Left cardiac atrium (tissue), 4 donors: ENCODE data around the gene DLL3. TPM values are rescaled to one million over a fixed set of nuclear protein-coding genes. Genes with fewer than 3 reads are reported as not detected.
A peak's percentile ranks its signal among the peaks of the same experiment; 100 is the strongest.

Experiments used
- ATAC-seq, 2 donors: fragments of 200-7000 bp; cut with Tn5 transposase; one replicate each; pipeline ENCODE4 v1.9.1; 2020; ENCODE audit warnings: mild to moderate bottlenecking in 2 of 2, moderate library complexity in 2 of 2
- DNase-seq: peaks from one replicate; pipeline ENCODE4 v3.0.0-alpha.2; 2020
- intact Hi-C, 2 donors: fragments of 100-400 bp; cut with DNase I; formaldehyde crosslinking; loops; one replicate each; pipeline versions ENCODE4 v1.14.1 to v1.15.1; 2022 to 2023
- total RNA-seq, 2 donors: library from RNA; stranded (reverse); fragmentation: NEBNext Ultra II Directional; extraction: Animal tissue kit (Norgen Biotek cat#: 25700); gene quantifications; one replicate each; pipeline ENCODE4 v1.2.1, GENCODE V29; 2021
- donor health status: DM: no; HTN: yes; CAD: no.
- donor health status: DM: no; HTN: yes; CAD: no; lungs with severe emphysema.
- donor health status: DM: yes; HTN: yes; CAD: no.
- donor health status: Dilated cardiomyopathy.

Gene DLL3
- total RNA-seq, 2 donors from 2014 or later: not detected

GRCh38 chr19:39539518-39540332, 41.0 kb downstream of the DLL3 start, which contains the start of gene EID2:
Gene EID2 (minus strand): TSS chr19:39540161. CDS start chr19:39540079, 82 bp downstream.
- ATAC-seq: peak; percentile 98 to 99
- intact Hi-C loops: loop anchor here in 1 of 2 donors (10.0 kb wide), 1 partner anchor 55 kb away; the partner anchor contains the start of gene TIMM50
- peak; percentile 97 for DNase-seq

- ATAC-seq: no peak
- intact Hi-C loops: no loop called here
- DNase-seq: no peak
Observed at GRCh38 chr19:39540333-39540673, 41.6 kb downstream of the DLL3 start.

- ATAC-seq (no peak), DNase-seq (no peak)
Observed at GRCh38 chr19:39542206-39542605, 43.5 kb downstream of the DLL3 start.

GRCh38 chr19:39543477-39543857, 44.7 kb downstream of the DLL3 start:
- ATAC-seq (no peak), DNase-seq (no peak)
- intact Hi-C loops: no loop called here

More at GRCh38 chr19:39542206-39542605, 43.5 kb downstream of the DLL3 start:
- intact Hi-C loops: no loop called here

- intact Hi-C loops: no loop called here
- ATAC-seq: no peak
- DNase-seq: no peak
Observed at GRCh38 chr19:39544226-39544903, 45.6 kb downstream of the DLL3 start.

GRCh38 chr19:39544911-39545310, 46.2 kb downstream of the DLL3 start:
- no peak for ATAC-seq
- intact Hi-C loops: no loop called here
- DNase-seq: no peak

- intact Hi-C loops: no loop called here
- ATAC-seq (no peak), DNase-seq (no peak)
Observed at GRCh38 chr19:39546599-39546998, 47.9 kb downstream of the DLL3 start.

GRCh38 chr19:39550197-39550596, 51.5 kb downstream of the DLL3 start:
- intact Hi-C loops: loop anchor here (5.0 to 10.0 kb wide), 3 partner anchors 122 to 305 kb away; no protein-coding TSS in a partner anchor

GRCh38 chr19:39553082-39553652, 54.4 kb downstream of the DLL3 start:
- intact Hi-C loops: loop anchor here (5.0 to 10.0 kb wide), 3 partner anchors 119 to 302 kb away; no protein-coding TSS in a partner anchor
- no peak for DNase-seq
- no peak for ATAC-seq

More at GRCh38 chr19:39550197-39550596, 51.5 kb downstream of the DLL3 start:
- no peak for DNase-seq
- ATAC-seq: no peak

GRCh38 chr19:39554701-39555311, 56.1 kb downstream of the DLL3 start:
- ATAC-seq (no peak), DNase-seq (no peak)
- intact Hi-C loops: loop anchor here (5.0 to 10.0 kb wide), 3 partner anchors 117 to 300 kb away; no protein-coding TSS in a partner anchor

- ATAC-seq (no peak), DNase-seq (no peak)
- intact Hi-C loops: loop anchor here (10.0 kb wide), 2 partner anchors 119 to 299 kb away; no protein-coding TSS in a partner anchor
Observed at GRCh38 chr19:39555883-39556282, 57.1 kb downstream of the DLL3 start.

Other genes starting within 250 kb of the DLL3 start
- not detected for gene IFNL2, start 230.6 kb upstream of the DLL3 start, total RNA-seq
- gene IFNL1, start 202.5 kb upstream of the DLL3 start, total RNA-seq: not detected
- 1 to 10 TPM in 1 of 2 donors, under 1 TPM in 1; 0.55 to 1.4 TPM for gene LRFN1, start 178.1 kb upstream of the DLL3 start, total RNA-seq
- gene GMFG, start 162.9 kb upstream of the DLL3 start, total RNA-seq: 10 to 100 TPM; 29.6 to 43.8 TPM
- 10 to 100 TPM; 44.5 to 72.2 TPM for gene SAMD4B, start 156.5 kb upstream of the DLL3 start, total RNA-seq
- 10 to 100 TPM; 34.5 to 38.4 TPM for gene PAF1, start 107.8 kb upstream of the DLL3 start, total RNA-seq
- 10 to 100 TPM; 21.3 to 25.1 TPM for gene MED29, start 107.6 kb upstream of the DLL3 start, total RNA-seq
- 100 to 1,000 TPM in 1 of 2 donors, 10 to 100 TPM in 1; 93.5 to 156 TPM for gene ZFP36, start 92.1 kb upstream of the DLL3 start, total RNA-seq
- 10 to 100 TPM; 13.7 to 28.0 TPM for gene PLEKHG2, start 86.3 kb upstream of the DLL3 start, total RNA-seq
- 1,000 to 10,000 TPM; 1,273 to 1,597 TPM for gene RPS16, start 63.0 kb upstream of the DLL3 start, total RNA-seq
- 10 to 100 TPM; 61.1 to 70.1 TPM for gene SUPT5H, start 53.4 kb upstream of the DLL3 start, total RNA-seq
- gene TIMM50, start 18.1 kb upstream of the DLL3 start, total RNA-seq: 10 to 100 TPM; 60.3 to 71.2 TPM
- gene SELENOV, start 16.2 kb downstream of the DLL3 start, total RNA-seq: not detected
- 1 to 10 TPM; 2.3 to 2.4 TPM for gene EID2B, start 33.9 kb downstream of the DLL3 start, total RNA-seq
- gene EID2, start 41.2 kb downstream of the DLL3 start, total RNA-seq: 10 to 100 TPM; 11.0 to 14.8 TPM
- not detected for gene LGALS13, start 103.6 kb downstream of the DLL3 start, total RNA-seq
- not detected for gene LGALS16, start 157.0 kb downstream of the DLL3 start, total RNA-seq
- not detected for gene LGALS14, start 205.5 kb downstream of the DLL3 start, total RNA-seq
- gene CLC, start 239.1 kb downstream of the DLL3 start, total RNA-seq: not detected